GM18870 (cell line): Measurements from ENCODE around the gene PRRT2.
"Not testable (repeated sequence)": the region's sequence is repeated elsewhere in the genome, so short reads cannot be mapped to it uniquely, and the experiment has no call there.

Experiments used
- ATAC-seq: cut with Tn5 transposase; IDR thresholded peaks from one replicate; pipeline ENCODE4 v1.9.1; 2021; ENCODE audit warnings: moderate library complexity; ENCODE audit not compliant: unreplicated experiment

Gene PRRT2

GRCh38 chr16:29831490-29831889 is 19.5 kb downstream of the PRRT2 start:
- ATAC-seq: no peak

- ATAC-seq: not testable (repeated sequence)
These were observed 21.2 kb downstream of the PRRT2 start for GRCh38 chr16:29833219-29833618.

GRCh38 chr16:29834079-29834478 is 22.1 kb downstream of the PRRT2 start:
- no peak for ATAC-seq

GRCh38 chr16:29835926-29836325 is 23.9 kb downstream of the PRRT2 start:
- ATAC-seq: no peak

GRCh38 chr16:29836623-29837022 is 24.6 kb downstream of the PRRT2 start:
- ATAC-seq: no peak

- ATAC-seq: no peak
These were observed 25.8 kb downstream of the PRRT2 start for GRCh38 chr16:29837841-29838240.

- no peak for ATAC-seq
These were observed 27.8 kb downstream of the PRRT2 start for GRCh38 chr16:29839822-29840221.

GRCh38 chr16:29840240-29840639 is 28.2 kb downstream of the PRRT2 start:
- ATAC-seq: no peak

- no peak for ATAC-seq
These were observed 29.6 kb downstream of the PRRT2 start for GRCh38 chr16:29841631-29842030.

- ATAC-seq: no peak
These were observed 30.8 kb downstream of the PRRT2 start for GRCh38 chr16:29842732-29843346.

GRCh38 chr16:29843931-29844330 is 31.9 kb downstream of the PRRT2 start:
- ATAC-seq: no peak

- no peak for ATAC-seq
These were observed 32.8 kb downstream of the PRRT2 start for GRCh38 chr16:29844575-29845331.

- ATAC-seq: no peak
These were observed 33.7 kb downstream of the PRRT2 start for GRCh38 chr16:29845656-29846055.

GRCh38 chr16:29848420-29849297 is 36.7 kb downstream of the PRRT2 start:
- no peak for ATAC-seq

GRCh38 chr16:29849505-29849904 is 37.5 kb downstream of the PRRT2 start:
- no peak for ATAC-seq

GRCh38 chr16:29850998-29851397 is 39.0 kb downstream of the PRRT2 start:
- no peak for ATAC-seq

- no peak for ATAC-seq
These were observed 40.7 kb downstream of the PRRT2 start for GRCh38 chr16:29852654-29853053.

GRCh38 chr16:29854520-29855100 is 42.6 kb downstream of the PRRT2 start:
- no peak for ATAC-seq

- ATAC-seq: no peak
These were observed 45.3 kb downstream of the PRRT2 start for GRCh38 chr16:29857133-29857760.

- no peak for ATAC-seq
These were observed 46.3 kb downstream of the PRRT2 start for GRCh38 chr16:29858149-29858849.
